NCI-H2081 treated with DMSO at 0.1 percent for 48 hours (cell line): Measurements from ENCODE around the gene PCSK5.
"Not testable (repeated sequence)": the region's sequence is repeated elsewhere in the genome, so short reads cannot be mapped to it uniquely, and the experiment has no call there.

Source experiments
- DNase-seq: peaks from one replicate; lab custom pipeline; 2025; lab: John Stamatoyannopoulos, UW

Gene PCSK5

GRCh38 chr9:75890472-75891276 is at the start of gene PCSK5:
Gene PCSK5 (plus strand): TSS chr9:75890673. CDS start chr9:75891182, 509 bp downstream.
- DNase-seq = peak; percentile 31

GRCh38 chr9:75844321-75844720 is 46.2 kb upstream of the PCSK5 start:
- DNase-seq = no peak

GRCh38 chr9:75845806-75846205 is 44.7 kb upstream of the PCSK5 start:
- DNase-seq = no peak

- no peak for DNase-seq
Measured at GRCh38 chr9:75847085-75847484, 43.4 kb upstream of the PCSK5 start.

- no peak for DNase-seq
Measured at GRCh38 chr9:75850459-75851200, 39.8 kb upstream of the PCSK5 start.

GRCh38 chr9:75851917-75852316 is 38.6 kb upstream of the PCSK5 start:
- DNase-seq = no peak

- no peak for DNase-seq
Measured at GRCh38 chr9:75852746-75853145, 37.7 kb upstream of the PCSK5 start.

GRCh38 chr9:75855509-75855908 is 35.0 kb upstream of the PCSK5 start:
- no peak for DNase-seq

GRCh38 chr9:75858497-75859092 is 31.9 kb upstream of the PCSK5 start:
- no peak for DNase-seq

GRCh38 chr9:75864266-75864665 is 26.2 kb upstream of the PCSK5 start:
- DNase-seq = no peak

- no peak for DNase-seq
Measured at GRCh38 chr9:75866273-75866871, 24.1 kb upstream of the PCSK5 start.

- DNase-seq = not testable (repeated sequence)
Measured at GRCh38 chr9:75868526-75868925, 21.9 kb upstream of the PCSK5 start.

- no peak for DNase-seq
Measured at GRCh38 chr9:75869236-75869635, 21.2 kb upstream of the PCSK5 start.

- DNase-seq = no peak
Measured at GRCh38 chr9:75870450-75870849, 20.0 kb upstream of the PCSK5 start.

- DNase-seq = no peak
Measured at GRCh38 chr9:75871624-75872023, 18.8 kb upstream of the PCSK5 start.

GRCh38 chr9:75873712-75874111 is 16.8 kb upstream of the PCSK5 start:
- DNase-seq = no peak

- DNase-seq = no peak
Measured at GRCh38 chr9:75876999-75877640, 13.4 kb upstream of the PCSK5 start.

GRCh38 chr9:75878488-75878860 is 12.0 kb upstream of the PCSK5 start:
- DNase-seq = no peak

- no peak for DNase-seq
Measured at GRCh38 chr9:75880618-75881017, 9.9 kb upstream of the PCSK5 start.

GRCh38 chr9:75881761-75882160 is 8.7 kb upstream of the PCSK5 start:
- no peak for DNase-seq

GRCh38 chr9:75885652-75886051 is 4.8 kb upstream of the PCSK5 start:
- no peak for DNase-seq

GRCh38 chr9:75889577-75889976 is 896 bp upstream of the PCSK5 start:
- DNase-seq = no peak
